CD4-positive, alpha-beta T cell treated with Interleukin-21 for 1 hour (primary cell): ENCODE measurements around the gene ZP1.
"Not testable (repeated sequence)": the region's sequence is repeated elsewhere in the genome, so short reads cannot be mapped to it uniquely, and the experiment has no call there.

ENCODE experiments used
- DNase-seq: peaks from one replicate; pipeline ENCODE4 v3.0.0-alpha.2; 2020

Gene ZP1

DNA sequence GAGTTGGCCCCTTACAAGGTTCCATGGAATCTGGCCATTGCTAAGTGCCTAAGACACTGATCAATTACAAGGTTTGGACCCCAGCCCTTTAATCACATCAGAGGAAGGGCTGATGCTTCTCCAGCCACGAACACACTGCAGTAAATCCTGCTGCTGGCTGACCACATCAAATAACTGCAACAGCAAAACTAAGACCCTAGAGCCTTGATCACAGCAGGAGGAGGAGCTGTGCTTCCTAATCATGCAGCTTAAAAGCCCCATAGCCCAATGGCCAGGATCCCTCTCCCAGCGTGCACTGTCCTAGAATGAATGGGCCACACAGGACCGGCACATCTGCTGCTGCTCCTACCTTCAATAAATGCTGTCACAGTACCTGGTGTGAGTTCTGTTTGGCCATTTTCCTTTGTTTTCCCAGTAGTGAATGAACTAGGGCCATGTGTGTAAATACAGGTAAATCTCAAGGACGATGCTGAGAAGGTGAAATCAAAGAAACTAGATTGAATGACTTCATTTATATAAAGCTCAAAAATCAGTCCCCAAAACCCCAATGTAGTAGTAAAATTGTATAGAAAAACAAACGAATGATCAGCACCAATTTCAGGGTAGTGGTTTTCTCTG is 12.7 kb downstream of the ZP1 start:
- DNase-seq, result no peak

DNA sequence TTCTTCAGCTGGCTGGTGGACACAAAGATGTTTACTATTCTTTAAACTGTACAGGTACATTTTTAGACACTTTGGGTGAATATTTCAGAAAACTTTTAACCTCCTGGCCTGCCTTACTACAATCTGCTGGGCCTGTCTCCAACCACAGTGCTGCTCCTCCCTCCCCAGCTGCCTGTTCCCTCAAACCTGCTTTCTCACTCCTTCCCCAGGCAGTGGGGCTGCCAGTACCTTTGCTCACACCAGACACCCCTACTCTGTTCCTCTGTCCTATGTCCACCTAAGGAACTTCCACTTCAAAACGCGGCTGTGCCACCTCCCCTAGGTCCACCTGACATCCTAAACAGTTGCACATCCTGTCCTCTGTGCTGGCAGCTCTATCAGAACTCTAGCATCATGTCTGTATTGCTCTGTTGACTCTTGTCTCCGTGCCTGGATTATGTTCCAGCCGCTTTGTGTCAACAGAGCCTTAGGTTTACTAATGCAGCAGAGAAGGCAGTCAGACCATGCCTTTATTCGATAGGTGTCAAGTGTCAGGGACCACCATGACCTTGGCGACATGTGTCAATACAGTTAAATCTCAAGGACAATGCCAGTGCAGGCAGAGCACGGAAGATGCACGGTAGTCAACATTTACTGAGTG is 13.4 kb downstream of the ZP1 start:
- DNase-seq, result no peak

DNA sequence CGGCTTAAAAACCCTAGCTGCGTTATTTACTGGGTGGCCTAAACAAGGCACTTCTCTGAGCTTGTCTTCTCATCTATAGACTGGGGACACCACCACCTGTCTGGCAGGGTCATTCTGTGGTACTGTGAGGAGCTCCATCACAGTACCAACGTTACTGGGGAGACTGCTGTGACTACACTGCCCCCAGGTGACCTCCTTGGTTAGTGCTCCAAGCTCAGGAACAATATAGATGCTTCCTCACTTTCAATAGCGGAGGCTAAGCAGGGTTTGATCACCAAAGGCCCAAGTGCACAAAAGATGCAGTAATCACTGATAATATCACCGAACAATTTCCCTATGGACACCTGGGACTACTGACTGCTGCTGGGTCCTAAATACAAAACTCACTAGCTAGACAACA is 20.2 kb downstream of the ZP1 start:
- DNase-seq, result peak; percentile 44

DNA sequence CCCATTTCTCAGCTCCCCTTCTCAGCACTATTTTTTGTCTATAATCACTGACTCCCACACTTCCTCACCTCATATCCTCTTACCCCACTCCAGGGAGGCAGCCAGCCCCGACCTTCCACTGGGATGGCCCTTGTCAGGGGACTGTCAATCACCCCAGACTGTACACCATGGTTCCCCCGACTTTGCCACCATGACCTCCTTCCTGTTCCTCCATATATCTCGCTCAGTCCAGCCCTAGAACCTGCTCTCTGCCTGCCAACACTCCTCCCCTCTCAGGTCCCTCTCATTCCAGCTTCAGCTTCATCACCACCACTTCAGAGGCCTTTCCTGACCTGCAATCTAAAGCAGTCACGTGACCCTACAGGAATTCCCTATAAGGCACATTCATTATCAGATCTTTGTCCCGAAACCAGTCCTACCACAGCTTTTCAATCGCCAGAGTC is 22.5 kb downstream of the ZP1 start:
- no peak for DNase-seq

DNA sequence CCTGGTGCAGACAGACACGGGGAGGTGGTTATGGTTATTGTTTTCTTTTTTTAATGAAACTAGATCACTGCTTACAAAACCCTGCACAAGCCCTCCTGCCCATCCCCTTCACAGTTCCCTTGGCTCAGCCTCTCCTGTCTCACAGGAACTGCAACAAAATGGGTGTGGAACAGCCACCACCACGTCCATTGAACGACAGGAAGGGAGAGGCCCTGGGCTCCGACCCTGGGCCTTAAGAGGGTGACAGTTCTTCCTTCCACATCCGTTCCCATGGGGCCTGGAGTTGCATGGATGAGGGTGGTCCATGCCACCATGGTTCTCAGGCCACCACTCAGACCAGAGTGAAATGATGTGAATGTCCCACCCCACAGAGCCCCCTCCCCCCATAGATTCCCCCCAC is 23.4 kb downstream of the ZP1 start:
- no peak for DNase-seq

DNA sequence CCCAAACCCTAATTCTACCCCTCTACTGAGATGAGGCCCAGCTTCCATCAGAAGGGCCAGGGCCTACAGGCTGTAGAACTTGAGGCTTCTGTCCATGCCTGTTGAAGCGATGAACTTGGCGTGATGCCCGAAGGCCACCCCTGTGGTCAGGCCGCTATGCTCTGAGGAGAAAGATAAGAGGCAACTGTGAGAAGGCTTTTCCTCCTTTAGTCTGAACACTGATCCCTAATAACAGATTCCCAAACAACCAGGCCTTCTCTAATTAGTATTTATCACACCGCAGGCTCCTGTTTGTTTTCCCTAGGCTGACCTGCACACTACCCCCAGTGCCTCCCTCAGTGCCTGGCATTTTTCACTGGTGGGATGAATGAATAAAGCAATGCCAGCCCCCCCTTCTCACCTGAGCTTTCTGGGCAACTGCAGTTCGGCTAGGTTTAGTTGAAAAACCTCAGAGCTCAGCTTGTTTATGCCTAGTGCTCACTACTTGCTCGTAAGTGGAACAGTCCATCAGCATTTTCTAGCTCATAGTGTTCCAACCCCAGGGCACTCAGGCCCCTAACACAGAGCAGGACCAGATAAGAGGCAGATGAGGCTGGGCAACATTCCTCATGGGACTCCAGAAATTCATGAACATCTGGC is 23.9 kb downstream of the ZP1 start:
- DNase-seq, result no peak

DNA sequence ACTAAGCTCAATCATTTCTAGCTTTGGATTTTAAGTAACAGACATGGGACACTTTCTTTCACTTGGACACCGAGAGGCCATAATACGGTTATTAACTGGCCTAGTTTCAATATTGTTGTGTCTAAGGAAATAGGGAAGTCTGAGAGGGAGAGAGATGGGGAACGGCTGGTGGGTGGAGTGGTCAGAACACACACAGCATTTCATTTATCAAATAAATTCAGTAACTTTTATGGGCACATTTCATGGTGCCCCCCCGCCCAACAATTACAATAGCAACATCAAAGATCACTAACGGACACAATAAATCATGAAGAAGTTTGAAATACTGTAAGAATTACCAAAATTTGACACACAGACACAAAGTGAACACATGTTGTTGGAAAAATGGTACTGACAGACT is 28.3 kb downstream of the ZP1 start:
- DNase-seq, result no peak

DNA sequence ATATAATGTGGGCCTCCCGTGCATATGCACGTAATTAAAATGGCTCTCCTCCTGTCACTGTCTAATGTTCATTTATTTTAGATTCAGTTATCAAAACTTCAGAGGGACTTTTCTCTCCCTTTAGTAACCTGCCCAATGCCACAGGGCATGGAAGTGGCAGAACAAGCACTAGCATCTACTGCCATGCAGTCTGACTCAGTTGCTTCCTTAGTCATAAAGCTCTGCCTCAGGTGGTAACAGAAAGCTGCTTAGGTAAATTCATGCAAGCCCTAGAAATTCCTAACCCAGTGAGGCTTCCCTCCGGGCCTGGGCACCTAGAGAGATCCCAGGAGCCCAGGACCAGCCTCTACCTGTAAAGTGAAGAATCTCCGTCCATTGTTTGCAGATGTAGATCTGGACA is 30.2 kb downstream of the ZP1 start:
- DNase-seq, result no peak

DNA sequence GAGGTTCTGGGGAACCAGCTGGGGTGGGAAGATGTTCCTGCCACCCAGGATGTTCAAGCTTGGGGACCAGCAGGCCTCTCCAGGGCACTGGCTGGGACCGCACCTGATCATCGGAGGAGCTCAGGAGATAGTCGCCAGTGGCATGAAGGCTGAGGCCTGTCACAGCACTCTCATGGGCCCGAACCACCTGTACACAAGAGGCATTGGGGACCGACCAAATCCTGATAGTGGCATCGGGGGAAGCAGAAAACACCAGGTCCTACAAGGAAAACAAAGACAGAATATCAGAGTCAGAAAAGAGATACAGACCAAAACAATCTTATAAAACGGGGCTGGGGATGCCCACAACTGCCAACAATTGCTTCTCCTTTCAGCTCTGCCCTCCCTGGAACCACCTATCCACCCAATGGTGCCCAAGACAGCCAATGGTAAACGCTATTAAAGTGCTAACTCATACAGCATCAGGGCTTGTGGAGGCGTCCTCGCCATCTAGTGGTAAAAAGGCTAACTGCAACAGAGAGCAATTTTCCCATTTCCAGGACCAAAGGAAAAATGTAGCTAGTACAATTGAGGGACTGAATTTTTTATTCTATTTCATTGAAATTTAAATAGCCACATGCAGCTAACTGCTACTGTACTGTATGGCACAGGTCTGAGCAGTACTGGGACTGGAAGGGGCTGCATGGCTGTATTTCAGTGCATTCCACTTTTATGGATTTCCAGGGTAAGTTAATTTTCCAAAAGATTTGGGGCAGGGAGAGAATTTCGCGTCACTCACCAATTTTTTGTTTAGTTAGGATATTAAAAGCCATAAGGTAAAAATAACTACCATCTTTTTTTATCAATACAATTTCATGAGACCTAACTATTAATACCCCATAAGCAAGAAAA is 31.9 kb downstream of the ZP1 start:
- peak; percentile 63 for DNase-seq

DNA sequence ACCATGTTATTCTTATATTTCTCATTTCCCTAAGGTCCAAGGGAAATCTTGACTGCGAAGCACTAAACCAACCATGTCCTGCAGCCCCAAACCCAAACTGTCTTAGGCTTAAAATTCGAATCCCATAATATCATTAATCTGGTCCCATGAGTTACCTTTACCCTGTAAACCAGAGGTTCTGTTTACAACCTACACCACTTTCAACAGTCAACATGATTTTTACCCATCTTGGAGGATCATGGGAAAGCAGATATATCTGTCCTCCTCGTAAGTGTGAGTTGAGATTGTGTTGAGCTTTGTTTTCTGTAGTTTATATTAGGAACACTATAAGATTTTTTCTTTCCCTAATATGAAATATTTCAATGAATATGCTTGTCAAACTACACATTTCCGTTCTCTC is 32.6 kb downstream of the ZP1 start:
- no peak for DNase-seq

DNA sequence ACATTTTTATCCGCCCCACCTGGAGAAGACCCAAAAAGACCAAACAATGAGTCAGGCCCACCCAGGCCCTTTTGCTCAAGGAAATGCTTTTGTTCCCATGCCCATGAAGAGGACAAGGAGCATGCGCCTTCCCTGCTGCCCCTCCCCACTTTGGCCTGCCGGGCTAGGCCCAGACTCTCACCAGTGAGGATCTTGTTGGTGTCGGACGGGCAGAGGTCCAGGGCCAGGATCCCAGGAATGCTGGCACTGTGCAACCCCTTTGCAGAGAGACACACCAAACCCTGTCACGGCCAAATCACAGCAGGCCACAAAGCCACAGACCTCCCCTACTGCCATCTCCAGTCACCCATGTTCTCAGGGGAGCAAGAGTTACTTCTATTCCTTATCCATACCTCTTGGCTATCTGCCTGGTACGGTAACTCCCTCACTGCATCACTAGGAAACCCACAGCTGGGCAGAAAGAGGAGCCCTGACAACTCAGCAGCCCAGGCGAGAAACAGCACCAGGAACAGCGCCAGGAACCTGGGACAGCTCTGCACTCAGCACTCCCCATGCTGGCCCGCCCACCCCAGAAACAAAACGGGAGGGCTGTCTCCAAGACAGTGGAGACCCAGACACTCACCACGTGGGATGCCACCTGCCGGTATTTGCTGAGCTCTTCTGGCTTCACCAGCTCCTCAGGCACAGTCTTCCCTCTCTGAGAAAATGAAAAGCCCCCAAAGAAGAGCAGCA is 33.5 kb downstream of the ZP1 start:
- no peak for DNase-seq

DNA sequence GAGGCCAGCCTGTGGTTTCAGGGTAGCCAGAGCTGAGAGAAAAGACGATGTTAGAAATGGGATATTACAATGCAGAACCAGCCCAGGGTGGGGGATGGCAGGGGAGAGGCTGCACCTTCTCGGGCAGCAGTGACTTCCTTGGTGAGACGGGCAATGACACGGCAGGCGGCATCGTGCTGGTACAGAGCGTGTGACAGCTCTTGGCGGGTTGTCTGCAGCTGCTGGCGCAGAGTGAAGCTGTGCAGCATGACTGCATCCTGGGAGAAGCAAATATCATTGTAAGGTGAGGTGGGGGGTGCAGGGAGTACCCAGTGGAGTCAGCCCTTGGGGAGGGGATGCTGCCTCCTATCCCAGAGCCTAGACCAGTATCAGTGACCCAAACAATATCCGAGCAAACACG is 35.3 kb downstream of the ZP1 start:
- no peak for DNase-seq

DNA sequence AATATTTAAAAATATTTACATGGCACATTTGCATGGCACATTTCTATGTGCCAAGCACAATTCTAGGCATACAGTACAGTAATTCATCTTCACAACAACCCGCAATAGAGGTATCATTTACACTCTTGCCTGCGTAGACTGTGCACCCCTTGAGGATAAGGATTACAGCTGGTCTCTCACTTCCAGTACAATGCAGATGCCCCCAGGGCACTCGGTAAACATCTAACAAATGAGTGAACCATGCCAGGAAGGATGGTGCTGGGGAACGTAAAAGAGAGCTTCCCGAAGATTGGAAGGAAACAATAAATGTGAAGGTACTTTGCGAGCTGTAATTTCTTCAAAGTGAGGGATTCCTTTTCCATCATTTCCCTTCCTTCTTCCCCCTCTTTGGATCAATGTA is 37.7 kb downstream of the ZP1 start:
- DNase-seq, result no peak

DNA sequence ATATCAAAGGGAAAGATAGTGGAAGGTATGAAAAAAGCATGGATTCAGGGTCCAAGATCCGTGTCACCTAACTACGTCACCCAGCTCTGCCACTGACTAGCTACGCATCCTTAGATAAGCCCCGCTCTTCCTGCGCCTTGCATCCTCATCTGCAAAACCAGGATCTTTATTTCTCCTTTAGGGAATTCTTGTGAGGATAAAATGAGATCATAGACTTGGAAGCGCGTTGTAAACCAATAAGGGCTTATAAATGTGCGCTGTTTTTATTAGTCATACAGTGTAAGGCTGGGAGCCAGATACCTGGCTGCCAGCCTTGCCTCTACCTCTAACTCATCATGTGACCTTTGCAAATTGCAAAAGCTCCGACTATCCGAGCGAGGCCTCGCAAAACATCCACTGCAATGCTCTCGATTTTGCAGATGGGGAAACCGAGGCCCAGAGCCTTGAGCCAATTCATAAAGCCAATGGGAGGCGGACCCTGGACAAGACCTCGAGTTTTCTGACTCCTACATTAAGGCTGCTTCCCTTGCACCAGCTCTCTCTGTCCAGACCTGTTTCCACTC is 38.3 kb downstream of the ZP1 start:
- peak; percentile 26 for DNase-seq

DNA sequence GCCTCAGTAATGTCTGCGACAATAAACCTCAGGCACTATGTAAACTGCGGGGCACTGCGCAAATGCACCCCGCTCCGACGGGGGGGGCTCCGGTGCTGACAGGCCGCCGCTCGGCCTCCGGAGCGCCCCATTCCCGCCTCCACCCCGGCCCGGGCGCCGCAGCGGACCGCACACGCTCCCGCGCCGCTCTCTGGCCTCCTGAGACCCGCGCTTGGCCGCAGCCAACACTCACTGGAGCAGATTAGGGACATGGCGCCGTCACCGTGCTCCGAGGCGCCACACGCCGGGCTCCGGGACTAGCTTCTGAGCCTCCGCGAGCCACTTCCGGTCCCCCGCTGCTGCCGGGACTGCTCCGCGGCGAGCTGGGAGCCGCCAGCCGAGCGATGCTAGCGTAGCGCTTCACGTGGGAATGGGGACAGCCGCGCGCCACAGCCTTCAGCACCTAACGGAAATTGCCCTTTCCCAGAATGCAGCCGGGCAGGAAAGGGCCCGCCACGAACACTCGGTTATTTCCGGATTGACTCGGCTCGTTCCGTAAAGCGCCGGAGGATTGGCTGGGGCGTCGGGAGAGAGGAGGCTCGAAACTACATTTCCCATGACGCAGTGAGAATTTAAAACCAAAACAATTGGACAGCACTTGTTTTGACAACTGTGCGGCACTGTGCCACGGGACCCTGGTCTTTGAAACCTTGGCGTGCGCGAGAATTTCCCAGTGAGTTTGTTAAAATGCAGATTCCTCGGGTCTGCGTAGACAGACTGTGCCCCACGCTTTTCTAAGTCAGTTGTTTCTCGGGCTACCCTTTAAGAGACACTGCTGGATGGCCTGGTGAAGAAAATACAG is 39.0 kb downstream of the ZP1 start, which contains the start of gene PRPF19:
Gene PRPF19 (minus strand): TSS at position 454 of the 841 bp plus-strand sequence. CDS start 203 bp downstream, at position 251.
- peak; percentile 99 for DNase-seq

DNA sequence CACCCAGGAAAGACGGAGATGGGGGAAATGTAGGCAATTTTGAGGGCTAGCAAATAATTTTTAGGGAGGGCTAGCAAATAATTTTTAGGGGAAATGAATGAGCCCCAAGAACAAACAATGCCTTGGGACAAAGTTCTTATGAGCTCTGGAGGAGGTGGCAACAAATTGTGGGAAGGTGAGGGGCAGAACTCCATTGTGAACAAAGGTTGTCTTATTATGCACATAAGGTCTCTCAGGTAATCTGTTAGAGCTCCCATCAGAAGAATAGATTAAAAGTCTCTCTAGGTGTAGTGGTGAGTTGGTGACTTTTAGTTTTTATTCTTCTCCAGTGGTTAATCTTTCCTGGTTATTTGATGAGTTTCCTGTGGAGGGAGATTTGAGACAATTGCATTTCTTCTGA is 41.5 kb downstream of the ZP1 start:
- no peak for DNase-seq

DNA sequence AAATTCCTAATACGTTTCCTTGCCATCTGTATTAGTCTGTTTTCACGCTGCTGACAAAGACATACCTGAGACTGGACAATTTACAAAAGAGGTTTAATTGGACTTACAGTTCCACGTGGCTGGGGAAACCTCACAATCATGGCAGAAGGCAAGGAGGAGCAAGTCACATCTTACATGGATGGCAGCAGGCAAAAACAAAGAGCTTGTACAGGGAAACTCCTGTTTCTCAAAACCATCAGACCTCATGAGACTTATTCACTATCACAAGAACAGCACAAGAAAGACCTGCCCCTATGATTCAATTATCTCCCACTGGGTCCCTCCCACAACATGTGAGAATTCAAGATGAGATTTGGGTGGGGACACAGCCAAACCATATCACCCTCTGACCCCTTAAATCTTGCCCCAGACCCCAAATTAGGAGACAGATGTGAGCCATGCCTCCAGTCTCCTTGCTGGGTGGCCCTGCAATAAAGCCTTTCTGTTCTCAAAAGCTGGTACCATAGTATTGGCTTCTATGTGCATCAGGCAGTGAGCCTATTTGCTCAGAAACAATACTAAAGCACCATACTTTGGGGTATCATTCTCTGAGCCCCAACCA is 42.4 kb downstream of the ZP1 start:
- DNase-seq, result not testable (repeated sequence)

DNA sequence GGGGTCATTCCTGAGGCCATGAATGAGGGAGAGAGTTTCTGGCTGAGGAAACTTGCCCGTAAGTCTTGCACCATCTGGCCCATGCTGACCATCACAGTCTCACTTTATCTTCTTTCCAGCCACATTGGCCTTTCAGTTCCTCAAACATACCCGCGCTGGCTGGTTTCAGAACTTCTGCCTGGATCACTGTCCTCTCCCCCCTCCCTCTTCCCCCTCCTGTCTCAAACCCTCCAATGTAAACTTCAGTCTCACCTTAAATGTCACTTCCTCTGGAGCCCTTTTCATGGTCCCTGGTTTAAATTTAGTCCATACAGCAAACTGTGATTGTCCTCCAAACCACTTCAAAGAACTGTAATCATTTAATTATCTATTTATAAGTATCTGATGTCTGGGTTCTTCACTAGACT is 42.9 kb downstream of the ZP1 start:
- DNase-seq, result no peak

DNA sequence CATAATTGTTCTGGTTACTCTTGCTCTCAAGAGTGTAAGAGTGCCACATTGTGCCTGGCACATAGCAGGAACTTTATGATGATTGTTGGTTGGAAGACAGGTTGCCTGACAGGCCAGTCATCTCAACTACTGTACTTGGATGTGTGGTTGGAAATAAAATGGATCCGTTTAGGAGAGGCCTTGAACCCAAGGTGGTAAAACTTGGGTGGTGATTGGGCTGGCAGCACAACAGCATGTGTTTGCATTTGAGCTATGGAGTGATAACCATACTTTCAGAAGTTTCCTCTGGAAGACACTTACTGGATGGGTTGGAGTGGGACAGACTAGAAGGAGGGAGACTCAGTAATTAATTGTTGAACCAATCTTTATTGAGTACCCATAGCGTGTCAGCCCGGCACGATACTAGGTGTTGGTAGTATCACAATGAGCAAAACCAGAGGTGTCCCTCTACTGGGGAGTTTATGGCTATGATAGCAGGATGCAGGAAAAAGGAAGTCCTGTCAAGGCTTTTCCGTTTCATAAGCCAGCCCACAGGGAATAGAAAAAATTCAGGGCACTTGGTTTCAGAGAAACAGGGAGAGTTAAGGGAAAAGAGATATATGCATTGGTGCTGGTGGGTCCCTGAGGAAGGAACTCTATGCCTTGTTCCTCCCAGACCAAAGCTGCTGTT is 43.5 kb downstream of the ZP1 start:
- no peak for DNase-seq

DNA sequence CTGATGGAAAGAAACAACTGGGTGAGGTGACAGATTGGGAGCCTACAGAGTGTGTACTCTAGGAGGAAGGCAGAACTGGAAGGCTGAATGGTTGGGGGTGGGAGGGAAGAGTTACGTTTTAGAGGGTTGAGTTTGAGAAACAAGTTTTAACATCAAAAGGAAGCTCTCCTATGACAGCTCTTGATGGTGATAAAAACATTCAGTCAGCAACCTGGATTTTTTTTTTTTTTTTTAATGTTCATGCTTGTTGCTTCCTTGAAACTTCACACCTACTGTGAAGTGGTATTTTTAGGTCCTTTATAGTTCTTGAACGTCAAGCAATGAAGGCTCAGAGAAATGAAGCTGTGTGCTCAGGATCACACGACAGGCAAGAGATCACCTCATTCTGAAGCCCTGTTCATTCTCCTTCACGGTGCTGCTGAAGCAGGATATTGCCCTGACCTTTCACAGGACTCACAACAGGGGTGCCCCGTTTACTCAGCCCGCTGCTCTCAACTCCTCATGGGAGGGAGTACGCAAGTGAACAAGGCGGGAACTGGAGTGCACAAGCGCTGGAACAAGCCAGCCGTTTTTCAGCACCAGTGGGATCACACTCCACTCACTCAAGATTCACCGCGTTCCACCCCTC is 45.0 kb downstream of the ZP1 start:
- peak; percentile 56 for DNase-seq
